Lower leg skin (tissue), 4 donors: Measurements from ENCODE around the gene HAPLN2. TPM values are rescaled to one million over a fixed set of nuclear protein-coding genes. Genes with fewer than 3 reads are reported as not detected.

ENCODE experiments used
- DNase-seq, 2 donors: peaks; one replicate each; pipeline ENCODE4 v3.0.0-alpha.2; 2019; ENCODE audit warnings: low spot score in 2 of 2
- H3K4me3 ChIP-seq: fragments of 200-600 bp; sonication (generic); 2 replicates; pipeline ENCODE4 v1.5.1; 2017; ENCODE audit warnings: mild to moderate bottlenecking, low read depth; ENCODE audit not compliant: poor library complexity, severe bottlenecking
- POLR2A ChIP-seq, 2 donors: fragments of 450-650 bp; IDR thresholded peaks; one replicate each; pipeline ENCODE4 v1.6.1; 2016 to 2017; ENCODE audit warnings: antibody characterized with exemption in 2 of 2, mild to moderate bottlenecking in 1 of 2, moderate library complexity in 1 of 2
- WGBS, 2 donors: methylation state at CpG; one replicate each; pipeline ENCODE4 v1.1.5; 2018; 5-methylcytosine and 5-hydroxymethylcytosine counted together
- intact Hi-C: fragments of 100-400 bp; cut with DNase I; formaldehyde crosslinking; loops from one replicate; pipeline ENCODE4 v1.15.0; 2023; ENCODE audit warnings: low total_unique reads
- total RNA-seq, 4 donors: library from RNA; depleted of rRNA; stranded (reverse); fragments of >200 nt; gene quantifications; one replicate each; pipeline ENCODE4 v1.1.0, GENCODE V29; 2016
- TF ChIP-seq, protein P1 (sequence below), 3 donors: fragments of 450-650 bp; IDR thresholded peaks; one replicate each; pipeline ENCODE4 v1.5.1; 2016; ENCODE audit warnings: antibody characterized with exemption in 3 of 3, mild to moderate bottlenecking in 3 of 3, moderate library complexity in 2 of 3

HAPLN2 gene
- total RNA-seq, 4 donors from 2014 or later, result 0.68 to 1.0 (median 0.80) TPM; not detected in 1

DNA sequence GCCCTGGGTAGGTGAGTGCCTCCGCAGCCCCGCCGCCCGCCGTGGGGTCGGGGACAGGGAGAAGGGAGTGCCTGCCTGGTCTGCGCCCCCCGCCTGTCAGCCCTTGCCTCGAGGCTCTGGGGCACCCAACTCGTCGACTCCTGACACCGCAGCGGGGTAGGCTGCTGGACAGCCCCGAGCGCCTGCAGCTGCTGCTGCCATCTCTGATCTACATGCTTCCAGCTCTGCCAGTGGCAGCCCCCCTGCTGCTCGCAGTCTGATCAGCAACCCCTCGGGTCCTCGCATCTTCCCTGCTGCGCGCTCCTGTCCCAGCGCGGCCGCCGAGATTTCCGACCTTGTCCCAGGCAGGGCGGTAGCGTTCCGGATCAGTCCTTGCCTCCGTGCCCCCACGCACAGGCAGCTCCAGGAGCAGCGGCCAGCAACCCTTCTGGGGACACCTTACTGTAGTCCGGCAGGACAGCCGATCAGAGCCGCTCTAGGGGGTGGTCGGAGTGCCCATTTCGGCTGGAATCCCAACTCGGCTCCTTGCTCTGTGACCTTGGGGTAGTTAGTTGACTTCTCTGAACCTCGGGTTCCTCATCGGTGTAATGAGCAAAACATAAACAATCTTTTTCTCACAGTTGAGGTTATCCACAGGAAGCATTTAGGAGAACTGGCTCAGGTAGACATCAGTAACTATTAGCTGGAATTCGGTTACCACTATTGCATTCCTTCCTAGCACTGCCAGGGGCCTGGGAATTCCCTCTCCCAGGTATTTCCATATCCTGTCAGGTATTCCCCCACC is 23.2 kb downstream of the HAPLN2 start:
- intact Hi-C loops, result no loop called here
- no peak for TF ChIP-seq POLR2A (IDR thresholded peaks at IDR 0.05)
- TF ChIP-seq, protein P1, sequence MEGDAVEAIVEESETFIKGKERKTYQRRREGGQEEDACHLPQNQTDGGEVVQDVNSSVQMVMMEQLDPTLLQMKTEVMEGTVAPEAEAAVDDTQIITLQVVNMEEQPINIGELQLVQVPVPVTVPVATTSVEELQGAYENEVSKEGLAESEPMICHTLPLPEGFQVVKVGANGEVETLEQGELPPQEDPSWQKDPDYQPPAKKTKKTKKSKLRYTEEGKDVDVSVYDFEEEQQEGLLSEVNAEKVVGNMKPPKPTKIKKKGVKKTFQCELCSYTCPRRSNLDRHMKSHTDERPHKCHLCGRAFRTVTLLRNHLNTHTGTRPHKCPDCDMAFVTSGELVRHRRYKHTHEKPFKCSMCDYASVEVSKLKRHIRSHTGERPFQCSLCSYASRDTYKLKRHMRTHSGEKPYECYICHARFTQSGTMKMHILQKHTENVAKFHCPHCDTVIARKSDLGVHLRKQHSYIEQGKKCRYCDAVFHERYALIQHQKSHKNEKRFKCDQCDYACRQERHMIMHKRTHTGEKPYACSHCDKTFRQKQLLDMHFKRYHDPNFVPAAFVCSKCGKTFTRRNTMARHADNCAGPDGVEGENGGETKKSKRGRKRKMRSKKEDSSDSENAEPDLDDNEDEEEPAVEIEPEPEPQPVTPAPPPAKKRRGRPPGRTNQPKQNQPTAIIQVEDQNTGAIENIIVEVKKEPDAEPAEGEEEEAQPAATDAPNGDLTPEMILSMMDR (IDR thresholded peaks at IDR 0.05), result no peak
- DNase-seq, result no peak
- no peak overlapping the region for H3K4me3 ChIP-seq
- WGBS, 2 donors, result 13 to 25% methylated on average over 27 to 37 of the region's 40 CpGs

DNA sequence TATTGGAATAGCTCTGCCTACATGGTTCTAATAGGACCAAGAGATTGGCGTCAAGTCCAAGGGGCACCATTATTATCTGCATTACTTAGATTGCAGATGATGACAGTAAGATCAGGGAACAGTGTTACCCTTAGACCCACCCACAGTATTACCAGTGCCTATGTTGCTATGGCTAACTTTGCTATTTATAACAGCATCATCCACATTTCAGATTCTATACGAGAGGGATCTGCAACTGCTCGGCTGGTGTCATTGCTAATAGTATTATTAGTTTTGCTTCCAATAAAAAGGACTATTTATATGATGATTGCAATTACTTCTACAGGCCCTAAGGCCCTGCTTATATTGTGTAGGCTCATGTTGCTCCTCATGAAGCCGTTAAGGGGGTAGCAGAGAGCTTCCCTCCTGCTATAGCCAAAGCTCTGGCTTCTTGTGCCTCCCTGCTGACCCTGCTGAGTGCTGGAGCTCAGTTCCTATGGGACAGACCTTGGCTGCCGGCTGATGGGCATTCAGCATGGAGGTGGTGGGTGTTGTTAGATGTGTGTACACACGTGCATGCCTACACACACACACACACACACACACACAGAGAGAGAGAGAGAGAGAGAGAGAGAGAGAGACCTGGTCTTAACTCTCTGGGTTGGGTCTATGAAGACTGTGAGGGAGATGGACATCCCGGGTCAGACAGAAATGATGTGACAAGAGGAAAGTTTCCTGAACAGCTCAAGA is 24.0 kb downstream of the HAPLN2 start:
- no peak overlapping the region for H3K4me3 ChIP-seq
- TF ChIP-seq, protein P1 (IDR thresholded peaks at IDR 0.05), result no peak
- no peak for TF ChIP-seq POLR2A (IDR thresholded peaks at IDR 0.05)
- intact Hi-C loops, result no loop called here
- WGBS, 2 donors, result 65 to 72% methylated on average over 6 of the region's 7 CpGs
- no peak for DNase-seq

DNA sequence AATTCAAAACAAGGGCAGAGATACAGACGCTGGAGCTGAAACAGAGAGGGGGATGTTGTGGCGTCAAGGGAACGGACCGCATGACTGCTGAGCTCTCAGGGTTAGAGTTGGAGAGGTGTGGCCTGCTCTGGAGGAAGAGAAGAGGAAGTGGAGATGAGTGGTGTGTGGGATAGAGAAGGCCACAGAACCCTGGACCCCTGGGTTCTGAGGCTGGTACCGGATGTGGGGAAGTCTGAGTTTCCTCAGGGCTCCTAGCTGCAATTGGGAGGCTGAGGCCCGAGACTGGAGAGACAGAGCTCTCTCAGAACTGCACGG is 24.5 kb downstream of the HAPLN2 start:
- TF ChIP-seq POLR2A (IDR thresholded peaks at IDR 0.05), result no peak
- TF ChIP-seq, protein P1 (IDR thresholded peaks at IDR 0.05), result no peak
- 71 to 76% methylated on average over 7 of the region's 7 CpGs for WGBS, 2 donors
- intact Hi-C loops, result no loop called here
- H3K4me3 ChIP-seq, result no peak overlapping the region
- DNase-seq, result no peak

DNA sequence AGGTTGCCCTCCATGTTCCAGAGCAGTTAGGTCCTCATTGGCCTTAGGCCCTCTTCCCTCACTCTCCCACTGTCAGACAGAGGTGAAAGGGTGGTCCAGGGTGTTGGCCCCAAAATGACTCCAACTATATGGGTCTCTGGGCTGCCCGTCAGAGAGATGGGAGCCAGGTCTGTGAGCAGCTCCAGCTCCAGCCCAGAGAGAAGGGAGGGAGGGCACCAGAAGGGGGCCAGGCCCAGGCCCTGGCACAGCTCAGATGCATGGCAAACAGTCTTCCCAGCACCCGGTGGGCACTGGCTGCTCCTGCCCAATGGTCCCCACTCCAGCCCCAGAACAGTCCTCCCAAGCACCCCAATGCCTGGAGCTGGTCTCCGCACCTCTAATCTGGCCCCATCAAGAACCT is 24.9 kb downstream of the HAPLN2 start:
- WGBS, 2 donors, result 87 to 91% methylated on average over 3 of the region's 3 CpGs
- intact Hi-C loops, result no loop called here

DNA sequence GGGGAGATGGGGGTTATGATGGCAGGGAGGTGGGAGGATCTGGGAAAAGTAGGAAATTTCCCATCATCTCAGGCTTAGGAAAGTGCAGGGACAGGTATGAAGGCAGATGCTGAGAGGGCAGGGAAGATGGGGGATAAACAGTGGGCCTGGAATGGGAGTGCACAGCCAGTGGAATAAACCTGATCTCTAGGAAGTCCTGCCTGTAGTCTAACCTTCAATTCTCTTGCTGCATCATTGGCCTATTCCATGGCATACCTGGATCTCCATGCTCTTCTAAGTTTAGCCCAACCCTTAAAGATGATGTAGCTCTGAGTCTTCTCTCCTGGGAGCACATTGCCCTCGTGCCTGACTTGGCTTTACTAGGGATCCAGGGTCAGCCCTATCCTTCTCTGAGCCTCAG is 25.4 kb downstream of the HAPLN2 start:
- H3K4me3 ChIP-seq, result no peak overlapping the region
- TF ChIP-seq, protein P1 (IDR thresholded peaks at IDR 0.05), result no peak
- no peak for TF ChIP-seq POLR2A (IDR thresholded peaks at IDR 0.05)
- 44 to 56% methylated on average over 1 of the region's 1 CpG for WGBS, 2 donors
- DNase-seq, result no peak
- intact Hi-C loops, result no loop called here

More for the DNA sequence above, 24.9 kb downstream of the HAPLN2 start:
- no peak for DNase-seq
- TF ChIP-seq, protein P1 (IDR thresholded peaks at IDR 0.05), result no peak
- no peak for TF ChIP-seq POLR2A (IDR thresholded peaks at IDR 0.05)
- H3K4me3 ChIP-seq, result no peak overlapping the region
